ENCODE data around the gene ONECUT3.

GRCh38 chr19:1796395-1797142 is 43.3 kb downstream of the ONECUT3 start:
- TF ChIP-seq REST (IDR thresholded peaks at IDR 0.05; ENCODE audit: insufficient replicate concordance, low read depth) (no peak), CTCF (IDR thresholded peaks at IDR 0.05; ENCODE audit: insufficient read depth, low read length) (no peak)
